GM23248 (cell line): ENCODE data around the gene MARF1. TPM values are rescaled to one million over a fixed set of nuclear protein-coding genes. Genes with fewer than 3 reads are reported as not detected.
A peak's percentile ranks its signal among the peaks of the same experiment; 100 is the strongest.
"Not testable (repeated sequence)": the region's sequence is repeated elsewhere in the genome, so short reads cannot be mapped to it uniquely, and the experiment has no call there.

Experiments
- DNase-seq: peaks from one replicate; pipeline ENCODE4 v3.0.0-alpha.2; 2015
- H2AFZ ChIP-seq: fragments of 200-600 bp; sonication (generic); 2 replicates; pipeline ENCODE4 v1.6.1; 2016; ENCODE audit warnings: antibody characterized with exemption
- H3F3A ChIP-seq: fragments of 200-600 bp; sonication (generic); 2 replicates; pipeline ENCODE4 v1.6.1; 2016; ENCODE audit warnings: mild to moderate bottlenecking, antibody characterized with exemption, mixed run types; ENCODE audit not compliant: insufficient read depth
- H3K27ac ChIP-seq: fragments of 200-600 bp; sonication (generic); 2 replicates; pipeline ENCODE4 v1.5.1; 2016; ENCODE audit warnings: mild to moderate bottlenecking
- H3K27me3 ChIP-seq: fragments of 200-600 bp; sonication (generic); replicated peaks from 2 replicates; pipeline ENCODE4 v1.6.1; 2016; ENCODE audit warnings: mild to moderate bottlenecking; ENCODE audit not compliant: insufficient read depth
- H3K36me3 ChIP-seq: fragments of 200-600 bp; sonication (generic); 2 replicates; pipeline ENCODE4 v1.6.1; 2016; ENCODE audit warnings: low read depth, mild to moderate bottlenecking
- H3K4me1 ChIP-seq: fragments of 200-600 bp; sonication (generic); 2 replicates; pipeline ENCODE4 v1.6.1; 2016; ENCODE audit warnings: mild to moderate bottlenecking; ENCODE audit not compliant: insufficient read depth
- H3K4me2 ChIP-seq: fragments of 200-600 bp; sonication (generic); one replicate; pipeline ENCODE4 v1.6.1; 2016; ENCODE audit warnings: mild to moderate bottlenecking; ENCODE audit not compliant: unreplicated experiment
- H3K4me3 ChIP-seq: fragments of 200-600 bp; sonication (generic); 2 replicates; pipeline ENCODE4 v1.5.1; 2016; ENCODE audit warnings: mild to moderate bottlenecking
- H3K79me2 ChIP-seq: fragments of 200-600 bp; sonication (generic); 2 replicates; pipeline ENCODE4 v1.6.1; 2016; ENCODE audit warnings: mild to moderate bottlenecking; ENCODE audit not compliant: insufficient read depth
- H3K9ac ChIP-seq: fragments of 200-600 bp; sonication (generic); 2 replicates; pipeline ENCODE4 v1.6.1; 2016; ENCODE audit warnings: mild to moderate bottlenecking
- H3K9me2 ChIP-seq: fragments of 200-600 bp; sonication (generic); 2 replicates; pipeline ENCODE4 v1.6.1; 2016; ENCODE audit warnings: mixed run types, mild to moderate bottlenecking, moderate library complexity; ENCODE audit not compliant: insufficient read depth
- H3K9me3 ChIP-seq: fragments of 200-600 bp; sonication (generic); one replicate; pipeline ENCODE4 v1.6.1; 2017; ENCODE audit warnings: low read depth
- H4K20me1 ChIP-seq: fragments of 200-600 bp; sonication (generic); 2 replicates; pipeline ENCODE4 v1.6.0; 2016; ENCODE audit not compliant: insufficient read depth
- EZH2 ChIP-seq: fragments of 200-600 bp; sonication (generic); IDR thresholded peaks from 2 replicates; pipeline ENCODE4 v1.6.1; 2018; ENCODE audit warnings: antibody characterized with exemption, mild to moderate bottlenecking; ENCODE audit not compliant: insufficient read depth, poor library complexity, severe bottlenecking
- EZH2phosphoT487 ChIP-seq: fragments of 200-600 bp; sonication (generic); IDR thresholded peaks from 2 replicates; pipeline ENCODE4 v1.6.1; 2018; ENCODE audit warnings: antibody characterized with exemption, moderate library complexity, mild to moderate bottlenecking, low read depth; ENCODE audit not compliant: insufficient read depth
- WGBS, 2 experiments: methylation state at CpG; one replicate each; pipeline ENCODE4 v1.1.6; 2015 to 2017; ENCODE audit warnings: low lambda C conversion rate in 2 of 2, low coverage in 1 of 2; ENCODE audit errors: missing lambda C conversion rate in 2 of 2; 5-methylcytosine and 5-hydroxymethylcytosine counted together
- in situ Hi-C: fragments of 300-500 bp; cut with MboI; formaldehyde crosslinking; loops from 2 replicates; pipeline ENCODE4 v1.15.0; 2020
- polyA plus RNA-seq: library from polyadenylated mRNA; unstranded; fragments of >200 nt; fragmentation: Nextera tagmentation; extraction: Ambion mirVana; gene quantifications from 2 replicates; pipeline ENCODE4 v1.2.1, GENCODE V29; 2016
- total RNA-seq: library from RNA; depleted of rRNA; stranded (reverse); fragments of >200 nt; shearing (Covaris generic); gene quantifications from 2 replicates; pipeline ENCODE4 v1.2.3, GENCODE V29; 2014

Gene MARF1
- total and polyA plus RNA-seq, 2 experiments from 2014 or later = 9.2 to 20.1 TPM

DNA sequence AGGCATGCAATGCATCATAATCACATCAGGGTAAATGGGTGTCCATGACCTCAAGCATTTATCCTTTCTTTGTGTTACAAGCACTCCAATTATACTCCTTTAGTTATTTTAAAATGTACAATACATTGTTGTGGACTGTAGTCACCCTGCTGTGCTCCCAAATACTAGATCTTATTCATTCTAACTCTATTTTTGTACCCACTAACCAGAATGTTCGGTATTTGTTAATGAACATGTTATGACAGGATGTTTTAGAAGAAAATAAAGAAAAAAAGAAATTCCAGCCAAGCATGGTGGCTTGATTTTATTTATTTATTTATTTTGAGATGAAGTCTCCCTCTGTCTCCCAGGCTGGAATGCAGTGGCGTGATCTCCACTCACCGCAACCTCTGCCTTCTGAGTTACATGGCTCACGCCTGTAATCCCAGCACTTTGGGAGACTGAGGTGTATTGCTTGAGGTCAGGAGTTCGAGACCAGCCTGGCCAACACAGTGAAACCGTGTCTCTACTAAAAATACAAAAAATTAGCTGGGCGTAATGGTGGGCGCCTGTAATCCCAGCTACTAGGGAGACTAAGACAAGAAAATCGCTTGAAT is 5.3 kb upstream of the MARF1 start:
- in situ Hi-C loops = no loop called here
- Histone ChIP-seq H3K4me3 (no peak overlapping the region), H3K4me1 (peaks cover 37% of the 10 kb centered on the region), H3K27ac (no peak overlapping the region), H3K9me3 (no peaks in the 10 kb centered on the region), H2AFZ (no peak overlapping the region), H3F3A (peaks cover 41% of the 10 kb centered on the region), H4K20me1 (no peaks in the 10 kb centered on the region), H3K36me3 (no peaks in the 10 kb centered on the region), H3K79me2 (peaks cover 31% of the 10 kb centered on the region), H3K9me2 (no peaks in the 10 kb centered on the region), H3K4me2 (no peak overlapping the region), H3K9ac (no peak overlapping the region), H3K27me3 (no peaks in the 10 kb centered on the region)
- TF ChIP-seq EZH2 (no peak), EZH2phosphoT487 (no peak)
- DNase-seq = no peak
- WGBS, 2 experiments = 86 to 89% methylated on average over 9 of the region's 9 CpGs

DNA sequence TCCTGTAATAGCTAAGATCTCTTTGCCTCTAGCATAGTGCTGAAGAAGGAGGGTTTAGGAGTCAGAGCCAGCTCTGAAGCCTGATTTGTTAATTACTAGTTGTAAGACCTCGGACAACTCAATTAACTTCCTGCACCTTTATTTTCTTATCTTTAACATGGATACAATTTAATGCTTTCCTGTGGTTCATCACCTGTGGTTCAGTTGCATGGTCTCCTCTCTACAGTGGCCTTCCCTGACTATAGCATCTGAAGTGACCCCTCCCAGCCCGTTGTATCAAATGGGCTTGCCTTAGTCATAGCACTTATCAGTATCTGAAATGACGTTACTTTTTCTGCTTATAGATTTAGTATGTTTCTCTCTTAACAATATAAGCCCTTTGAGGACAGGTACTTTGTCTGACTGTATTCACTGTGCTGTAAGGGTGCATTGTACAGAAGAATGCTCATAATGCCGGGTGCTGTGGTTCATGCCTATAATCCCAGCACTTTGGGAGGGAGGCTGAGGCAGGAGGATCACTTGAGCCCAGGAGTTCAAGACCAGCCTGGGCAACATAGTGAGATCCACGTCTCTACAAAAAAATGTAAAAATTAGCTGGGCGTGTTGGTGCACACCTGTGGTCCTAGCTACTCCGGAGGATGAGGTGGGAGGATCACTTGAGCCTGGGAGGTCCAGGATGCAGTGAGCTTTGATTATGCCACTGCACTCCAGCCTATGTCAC is 4.5 kb upstream of the MARF1 start:
- no peak for DNase-seq
- no peaks in the 10 kb centered on the region for H4K20me1 ChIP-seq
- peaks cover 32% of the 10 kb centered on the region for H3K4me1 ChIP-seq
- no peak overlapping the region for H3K9ac ChIP-seq
- H3K4me2 ChIP-seq = no peak overlapping the region
- no peak overlapping the region for H2AFZ ChIP-seq
- in situ Hi-C loops = no loop called here
- H3K9me2 ChIP-seq = no peaks in the 10 kb centered on the region
- H3K27me3 ChIP-seq = no peaks in the 10 kb centered on the region
- WGBS, 2 experiments = 82 to 83% methylated on average over 7 of the region's 7 CpGs
- H3K27ac ChIP-seq = no peak overlapping the region
- no peak overlapping the region for H3K4me3 ChIP-seq
- H3K79me2 ChIP-seq = peaks cover 26% of the 10 kb centered on the region
- TF ChIP-seq EZH2 (no peak), EZH2phosphoT487 (no peak)
- H3F3A ChIP-seq = peaks cover 34% of the 10 kb centered on the region
- no peaks in the 10 kb centered on the region for H3K36me3 ChIP-seq
- H3K9me3 ChIP-seq = no peaks in the 10 kb centered on the region

DNA sequence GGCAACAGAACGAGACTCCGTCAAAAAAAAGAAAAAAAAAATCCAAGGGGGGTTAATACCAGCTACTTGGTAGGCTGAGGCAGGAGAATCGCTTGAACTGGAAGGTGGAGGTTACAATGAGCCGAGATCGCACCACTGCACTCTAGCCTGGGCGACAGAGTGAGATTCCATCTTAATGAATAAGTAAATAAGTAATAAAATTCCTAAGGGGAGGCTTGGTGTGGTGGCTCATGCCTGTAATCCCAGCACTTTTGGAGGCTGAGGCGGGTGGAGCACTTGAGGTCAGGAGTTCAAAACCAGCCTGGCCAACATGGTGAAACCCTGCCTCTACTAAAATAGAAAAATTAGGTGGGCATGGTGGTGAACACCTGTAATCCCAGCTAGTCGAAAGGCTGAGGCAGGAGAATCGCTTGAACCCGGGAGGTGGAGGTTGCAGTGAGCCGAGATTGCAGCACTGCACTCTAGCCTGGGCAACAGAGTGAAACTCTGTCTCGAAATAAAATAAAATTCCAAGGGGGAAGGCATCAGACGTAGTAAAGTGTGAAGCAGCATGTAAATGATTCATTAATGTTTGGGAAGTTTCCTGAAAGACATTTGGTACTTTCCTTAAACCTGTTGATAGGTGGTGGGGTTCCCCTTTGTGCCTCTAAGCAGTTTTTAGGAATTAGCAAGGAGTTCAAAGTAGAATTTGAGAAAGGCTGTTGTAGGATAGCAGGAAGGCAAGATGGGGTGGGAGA is 3.8 kb upstream of the MARF1 start:
- Histone ChIP-seq H3K79me2 (peaks cover 26% of the 10 kb centered on the region), H3K4me1 (peaks cover 29% of the 10 kb centered on the region), H3F3A (peaks cover 31% of the 10 kb centered on the region)
- H2AFZ ChIP-seq, H3K4me3 ChIP-seq, H3K9me3 ChIP-seq, H4K20me1 ChIP-seq, H3K27ac ChIP-seq, H3K4me2 ChIP-seq, in situ Hi-C loops, DNase-seq, H3K27me3 ChIP-seq, H3K9me2 ChIP-seq, H3K9ac ChIP-seq, H3K36me3 ChIP-seq: not testable (repeated sequence)
- 86 to 90% methylated on average over 11 to 13 of the region's 13 CpGs for WGBS, 2 experiments

DNA sequence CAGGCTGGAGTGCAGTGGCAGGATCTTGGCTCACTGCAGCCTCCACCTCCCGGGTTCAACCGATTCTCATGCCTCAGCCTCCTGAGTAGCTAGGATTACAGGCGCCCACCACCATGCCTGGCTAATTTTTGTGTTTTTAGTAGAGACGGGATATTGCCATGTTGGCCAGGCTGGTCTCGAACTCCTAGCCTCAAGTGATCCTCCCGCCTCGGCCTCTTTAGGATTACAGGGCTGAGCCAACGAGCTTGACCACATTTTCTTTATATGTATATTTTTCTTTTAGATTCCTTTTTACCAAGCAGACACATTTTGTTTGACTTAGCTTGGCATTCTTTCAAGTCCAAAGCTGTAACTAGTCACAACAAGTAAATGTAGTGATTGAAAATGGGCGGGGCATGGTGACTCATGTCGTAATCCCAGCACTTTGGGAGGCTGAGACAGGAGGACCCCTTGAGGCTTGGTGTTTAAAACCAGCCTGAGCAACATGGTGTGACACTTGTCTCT is 2.1 kb upstream of the MARF1 start:
- H4K20me1 ChIP-seq, H3K36me3 ChIP-seq, H3K4me3 ChIP-seq, H3K4me2 ChIP-seq, H3K9me2 ChIP-seq, H3K27me3 ChIP-seq, in situ Hi-C loops, H3K9me3 ChIP-seq, H2AFZ ChIP-seq: not testable (repeated sequence)
- peak overlapping the region; percentile 100 for H3K9ac ChIP-seq
- H3K4me1 ChIP-seq = peaks cover 30% of the 10 kb centered on the region
- peaks cover 28% of the 10 kb centered on the region for H3K79me2 ChIP-seq
- H3F3A ChIP-seq = peaks cover 31% of the 10 kb centered on the region
- peak overlapping the region; percentile 100 for H3K27ac ChIP-seq
- WGBS, 2 experiments = 61 to 72% methylated on average over 10 of the region's 10 CpGs
- DNase-seq = peak; percentile 83
